DOHH2 (cell line): ENCODE data around the gene IFRD2.

ENCODE experiments used
- H3F3A ChIP-seq: fragments of 200-600 bp; sonication (generic), shearing (Covaris generic); 2 replicates; pipeline ENCODE4 v1.6.0; 2016; ENCODE audit warnings: antibody characterized with exemption, mild to moderate bottlenecking; ENCODE audit not compliant: control insufficient read depth, insufficient read depth
- H3K27ac ChIP-seq: fragments of 200-600 bp; sonication (generic); 2 replicates; pipeline ENCODE4 v1.5.1; 2014; ENCODE audit warnings: low read depth, mild to moderate bottlenecking, low read length, moderate library complexity
- H3K27me3 ChIP-seq: fragments of 200-600 bp; sonication (generic); 2 replicates; pipeline ENCODE4 v1.6.1; 2014; ENCODE audit warnings: mild to moderate bottlenecking, low read length, mixed read lengths; ENCODE audit not compliant: control insufficient read depth
- H3K36me3 ChIP-seq: fragments of 200-600 bp; sonication (generic); 2 replicates; pipeline ENCODE4 v1.6.1; 2014; ENCODE audit warnings: mild to moderate bottlenecking, low read length, moderate library complexity, mixed read lengths; ENCODE audit not compliant: control insufficient read depth
- H3K4me1 ChIP-seq: fragments of 200-600 bp; sonication (generic); 2 replicates; pipeline ENCODE4 v1.6.1; 2014; ENCODE audit warnings: mild to moderate bottlenecking, low read length, mixed read lengths; ENCODE audit not compliant: control insufficient read depth
- H3K4me2 ChIP-seq: fragments of 200-600 bp; sonication (generic); 2 replicates; pipeline ENCODE4 v1.6.0; 2014; ENCODE audit warnings: mild to moderate bottlenecking, low read length, moderate library complexity
- H3K4me3 ChIP-seq: fragments of 200-600 bp; sonication (generic); 2 replicates; pipeline ENCODE4 v1.5.1; 2014; ENCODE audit warnings: mild to moderate bottlenecking, low read length, mixed read lengths
- H3K79me2 ChIP-seq: fragments of 200-600 bp; sonication (generic); 2 replicates; pipeline ENCODE4 v1.6.1; 2014; ENCODE audit warnings: mild to moderate bottlenecking, low read length, mixed read lengths; ENCODE audit not compliant: control insufficient read depth
- H3K9me2 ChIP-seq: fragments of 200-600 bp; sonication (generic); replicated peaks from 2 replicates; pipeline ENCODE4 v1.6.1; 2014; ENCODE audit warnings: mild to moderate bottlenecking, low read length, mixed read lengths; ENCODE audit not compliant: control insufficient read depth
- H3K9me3 ChIP-seq: fragments of 200-600 bp; sonication (generic); 2 replicates; pipeline ENCODE4 v1.6.1; 2014; ENCODE audit warnings: antibody characterized with exemption, low read length, mixed read lengths; ENCODE audit not compliant: control insufficient read depth, insufficient read depth
- H4K20me1 ChIP-seq: fragments of 200-600 bp; sonication (generic); 2 replicates; pipeline ENCODE4 v1.6.0; 2014; ENCODE audit warnings: low read depth, mild to moderate bottlenecking, antibody characterized with exemption, low read length, moderate library complexity; ENCODE audit not compliant: control insufficient read depth, insufficient read depth
- EZH2phosphoT487 ChIP-seq: fragments of 200-600 bp; sonication (generic); IDR thresholded peaks from 2 replicates; pipeline ENCODE4 v1.6.1; 2017; ENCODE audit warnings: borderline replicate concordance, mild to moderate bottlenecking, antibody characterized with exemption, low read length, moderate library complexity, mixed read lengths
- TF ChIP-seq, protein P1 (sequence below): fragments of 200-600 bp; sonication (generic); IDR thresholded peaks from one replicate; pipeline ENCODE4 v1.5.1; 2014; ENCODE audit warnings: antibody characterized with exemption, mild to moderate bottlenecking, low read depth, low read length; ENCODE audit not compliant: poor library complexity, severe bottlenecking

IFRD2 gene

GRCh38 chr3:50241163-50241562 is 51.1 kb downstream of the IFRD2 start:
- peaks cover 13% of the 10 kb centered on the region; the same call in 1 of the 2 replicates for H4K20me1 ChIP-seq
- peaks cover 42% of the 10 kb centered on the region for H3K36me3 ChIP-seq
- peak overlapping the region; percentile 60 for H3K4me2 ChIP-seq
- no peaks in the 10 kb centered on the region for H3K9me2 ChIP-seq
- peaks cover 66% of the 10 kb centered on the region for H3K4me1 ChIP-seq
- H3K27ac ChIP-seq, result no peak overlapping the region
- H3K27me3 ChIP-seq, result no peaks in the 10 kb centered on the region
- H3K79me2 ChIP-seq, result peaks cover 92% of the 10 kb centered on the region
- H3K9me3 ChIP-seq, result no peaks in the 10 kb centered on the region
- H3K4me3 ChIP-seq, result no peak overlapping the region; the same call in 1 of the 2 replicates
- TF ChIP-seq, protein P1, sequence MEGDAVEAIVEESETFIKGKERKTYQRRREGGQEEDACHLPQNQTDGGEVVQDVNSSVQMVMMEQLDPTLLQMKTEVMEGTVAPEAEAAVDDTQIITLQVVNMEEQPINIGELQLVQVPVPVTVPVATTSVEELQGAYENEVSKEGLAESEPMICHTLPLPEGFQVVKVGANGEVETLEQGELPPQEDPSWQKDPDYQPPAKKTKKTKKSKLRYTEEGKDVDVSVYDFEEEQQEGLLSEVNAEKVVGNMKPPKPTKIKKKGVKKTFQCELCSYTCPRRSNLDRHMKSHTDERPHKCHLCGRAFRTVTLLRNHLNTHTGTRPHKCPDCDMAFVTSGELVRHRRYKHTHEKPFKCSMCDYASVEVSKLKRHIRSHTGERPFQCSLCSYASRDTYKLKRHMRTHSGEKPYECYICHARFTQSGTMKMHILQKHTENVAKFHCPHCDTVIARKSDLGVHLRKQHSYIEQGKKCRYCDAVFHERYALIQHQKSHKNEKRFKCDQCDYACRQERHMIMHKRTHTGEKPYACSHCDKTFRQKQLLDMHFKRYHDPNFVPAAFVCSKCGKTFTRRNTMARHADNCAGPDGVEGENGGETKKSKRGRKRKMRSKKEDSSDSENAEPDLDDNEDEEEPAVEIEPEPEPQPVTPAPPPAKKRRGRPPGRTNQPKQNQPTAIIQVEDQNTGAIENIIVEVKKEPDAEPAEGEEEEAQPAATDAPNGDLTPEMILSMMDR, result no peak
- H3F3A ChIP-seq, result peaks cover 19% of the 10 kb centered on the region

GRCh38 chr3:50239649-50240048 is 52.6 kb downstream of the IFRD2 start:
- TF ChIP-seq EZH2phosphoT487, result no peak
- TF ChIP-seq, protein P1, result no peak
- no peaks in the 10 kb centered on the region for H3K9me3 ChIP-seq
- H3K9me2 ChIP-seq, result no peaks in the 10 kb centered on the region
- H3K27ac ChIP-seq, result no peak overlapping the region
- no peak overlapping the region; the same call in 1 of the 2 replicates for H3K4me2 ChIP-seq
- H3K36me3 ChIP-seq, result peaks cover 42% of the 10 kb centered on the region
- H3K79me2 ChIP-seq, result peaks cover 81% of the 10 kb centered on the region
- H4K20me1 ChIP-seq, result peaks cover 13% of the 10 kb centered on the region; the same call in 1 of the 2 replicates
- H3F3A ChIP-seq, result peaks cover 19% of the 10 kb centered on the region
- H3K27me3 ChIP-seq, result no peaks in the 10 kb centered on the region
- peaks cover 66% of the 10 kb centered on the region for H3K4me1 ChIP-seq
- H3K4me3 ChIP-seq, result no peak overlapping the region

DNA sequence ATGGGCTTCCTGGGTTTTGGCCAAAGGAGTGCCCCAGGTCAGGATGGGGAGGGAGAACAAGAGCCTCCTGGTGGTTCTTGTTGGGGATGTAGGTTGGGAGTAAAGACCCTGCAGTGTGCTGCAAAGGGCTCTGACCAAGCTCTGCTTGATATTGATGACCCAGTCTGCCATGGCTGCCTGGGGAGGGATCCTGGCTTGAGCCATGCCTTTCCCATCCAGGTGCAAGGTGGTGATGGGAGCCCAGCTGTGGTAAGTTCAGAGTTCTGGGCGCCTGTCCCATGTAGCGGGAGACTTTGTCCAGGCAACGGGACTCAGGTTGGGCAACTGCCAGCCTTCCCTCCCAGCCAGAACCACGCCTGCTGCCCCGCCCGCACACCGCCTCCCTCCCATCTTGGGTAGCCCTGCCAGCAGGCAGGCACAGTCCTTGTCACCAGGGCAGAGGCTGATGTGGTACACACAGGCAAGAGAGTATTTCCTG is 53.6 kb downstream of the IFRD2 start:
- H3K36me3 ChIP-seq, result peaks cover 41% of the 10 kb centered on the region
- TF ChIP-seq, protein P1, result no peak
- TF ChIP-seq EZH2phosphoT487, result no peak
- H3K27me3 ChIP-seq, result no peaks in the 10 kb centered on the region
- H3K4me3 ChIP-seq, result peak overlapping the region; percentile 79
- H3K79me2 ChIP-seq, result peaks cover 75% of the 10 kb centered on the region
- peaks cover 13% of the 10 kb centered on the region; the same call in 1 of the 2 replicates for H4K20me1 ChIP-seq
- H3F3A ChIP-seq, result peaks cover 11% of the 10 kb centered on the region
- H3K4me1 ChIP-seq, result peaks cover 68% of the 10 kb centered on the region
- peak overlapping the region; percentile 86 for H3K4me2 ChIP-seq
- no peaks in the 10 kb centered on the region for H3K9me3 ChIP-seq
- H3K27ac ChIP-seq, result peak overlapping the region; percentile 40
- H3K9me2 ChIP-seq, result no peaks in the 10 kb centered on the region
